Neural cell (in vitro differentiated cells): ENCODE results near the gene ATP5PD. TPM values are rescaled to one million over a fixed set of nuclear protein-coding genes. Genes with fewer than 3 reads are reported as not detected.

Experiments used
- H2AFZ ChIP-seq: fragments of 200-600, 300-800 bp; sonication (generic), shearing (Covaris generic); 2 replicates; pipeline ENCODE4 v1.6.0; 2014; ENCODE audit warnings: low read depth, mild to moderate bottlenecking, antibody characterized with exemption, low read length, moderate library complexity
- H3F3A ChIP-seq: fragments of 200-600 bp; shearing (Covaris generic); 2 replicates; pipeline ENCODE4 v1.6.1; 2016; ENCODE audit warnings: mild to moderate bottlenecking, moderate library complexity, mixed read lengths, antibody characterized with exemption, low read length; ENCODE audit not compliant: insufficient read depth, poor library complexity, severe bottlenecking
- H3K27ac ChIP-seq: fragments of 200-600, 300-800 bp; sonication (generic), shearing (Covaris generic); 2 replicates; pipeline ENCODE4 v1.5.1; 2014; ENCODE audit warnings: mild to moderate bottlenecking, low read length, moderate library complexity
- H3K27me3 ChIP-seq: fragments of 300-800, 200-600 bp; sonication (generic), shearing (Covaris generic); 2 replicates; pipeline ENCODE4 v1.6.0; 2014; ENCODE audit warnings: mild to moderate bottlenecking, low read depth, low read length, moderate library complexity; ENCODE audit not compliant: insufficient read depth
- H3K36me3 ChIP-seq: fragments of 300-800, 200-600 bp; sonication (generic), shearing (Covaris generic); 2 replicates; pipeline ENCODE4 v1.5.1; 2014; ENCODE audit warnings: mild to moderate bottlenecking, antibody characterized with exemption, low read length, moderate library complexity; ENCODE audit not compliant: insufficient read depth
- H3K4me2 ChIP-seq: fragments of 300-800, 200-600 bp; sonication (generic), shearing (Covaris generic); 2 replicates; pipeline ENCODE4 v1.6.0; 2014; ENCODE audit warnings: mild to moderate bottlenecking, low read length
- H3K4me3 ChIP-seq: fragments of 300-800, 200-600 bp; sonication (generic), shearing (Covaris generic); 2 replicates; pipeline ENCODE4 v1.5.1; 2014; ENCODE audit warnings: mild to moderate bottlenecking, low read length, moderate library complexity
- H3K79me2 ChIP-seq: fragments of 200-600 bp; shearing (Covaris generic); replicated peaks from 2 replicates; pipeline ENCODE4 v1.6.0; 2014; ENCODE audit warnings: mild to moderate bottlenecking, low read length, moderate library complexity; ENCODE audit not compliant: insufficient read depth
- H3K9ac ChIP-seq: fragments of 300-800, 200-600 bp; sonication (generic), shearing (Covaris generic); 2 replicates; pipeline ENCODE4 v1.6.1; 2016; ENCODE audit warnings: mild to moderate bottlenecking, low read length, mixed read lengths
- H3K9me2 ChIP-seq: fragments of 200-600 bp; shearing (Covaris generic); 2 replicates; pipeline ENCODE4 v1.6.1; 2016; ENCODE audit warnings: mild to moderate bottlenecking, low read length, mixed read lengths; ENCODE audit not compliant: insufficient read depth
- H3K9me3 ChIP-seq: fragments of 200-600, 300-800 bp; sonication (generic), shearing (Covaris generic); 2 replicates; pipeline ENCODE4 v1.6.1; 2016; ENCODE audit warnings: mild to moderate bottlenecking, mixed run types, low read length, moderate library complexity, mixed read lengths
- H4K20me1 ChIP-seq: fragments of 200-600 bp; shearing (Covaris generic); 2 replicates; pipeline ENCODE4 v1.6.1; 2016; ENCODE audit warnings: mild to moderate bottlenecking, mixed run types; ENCODE audit not compliant: insufficient read depth
- CTCF ChIP-seq: fragments of 450-650 bp; IDR thresholded peaks from 2 replicates; pipeline ENCODE4 v1.5.1; 2014; ENCODE audit warnings: antibody characterized with exemption, mild to moderate bottlenecking, moderate library complexity; ENCODE audit not compliant: poor library complexity, severe bottlenecking
- EP300 ChIP-seq: fragments of 450-650 bp; conservative IDR thresholded peaks from 2 replicates; pipeline ENCODE4 v1.6.1; 2014; ENCODE audit warnings: antibody characterized with exemption, mild to moderate bottlenecking, moderate library complexity; ENCODE audit not compliant: poor library complexity, severe bottlenecking
- EZH2 ChIP-seq: fragments of 200-600, 300-800 bp; shearing (Covaris generic), sonication (generic); IDR thresholded peaks from 2 replicates; pipeline ENCODE4 v1.6.1; 2014; ENCODE audit warnings: antibody characterized with exemption, low read length, borderline replicate concordance, mild to moderate bottlenecking; ENCODE audit not compliant: insufficient read depth, poor library complexity, severe bottlenecking
- MXI1 ChIP-seq: fragments of 450-650 bp; conservative IDR thresholded peaks from 2 replicates; pipeline ENCODE4 v1.6.1; 2014; ENCODE audit warnings: antibody characterized with exemption, mild to moderate bottlenecking; ENCODE audit not compliant: poor library complexity, severe bottlenecking
- POLR2AphosphoS5 ChIP-seq: IDR thresholded peaks from 2 replicates; pipeline ENCODE4 v1.6.1; 2012
- RAD21 ChIP-seq: fragments of 450-650 bp; conservative IDR thresholded peaks from 2 replicates; pipeline ENCODE4 v1.6.1; 2014; ENCODE audit warnings: antibody characterized with exemption, mild to moderate bottlenecking, moderate library complexity
- REST ChIP-seq: IDR thresholded peaks from 2 replicates; pipeline ENCODE4 v1.6.1; 2012; ENCODE audit warnings: borderline replicate concordance
- SMC3 ChIP-seq: fragments of 450-650 bp; conservative IDR thresholded peaks from 2 replicates; pipeline ENCODE4 v1.6.1; 2014; ENCODE audit warnings: antibody characterized with exemption, mild to moderate bottlenecking, moderate library complexity; ENCODE audit not compliant: poor library complexity
- TAF1 ChIP-seq: IDR thresholded peaks from 2 replicates; pipeline ENCODE4 v1.6.1; 2012; ENCODE audit warnings: low read depth
- polyA plus RNA-seq: library from polyadenylated mRNA; depleted of rRNA; stranded (reverse); fragments of >200 nt; gene quantifications from 2 replicates; pipeline ENCODE4 v1.2.3, GENCODE V29; 2014

The ATP5PD gene
- polyA plus RNA-seq, 1 donor from 2014 or later, result 517 TPM

GRCh38 chr17:75004371-75004770 lies 42.4 kb downstream of the ATP5PD start:
- Histone ChIP-seq H2AFZ (no peak overlapping the region), H3K4me3 (no peak overlapping the region), H3K36me3 (no peaks in the 10 kb centered on the region), H3K9me3 (no peaks in the 10 kb centered on the region), H3K9me2 (no peaks in the 10 kb centered on the region), H3K27me3 (no peaks in the 10 kb centered on the region), H3K79me2 (no peaks in the 10 kb centered on the region), H3K27ac (no peak overlapping the region), H4K20me1 (no peaks in the 10 kb centered on the region), H3K9ac (no peak overlapping the region), H3F3A (no peaks in the 10 kb centered on the region), H3K4me2 (no peak overlapping the region)
- TF ChIP-seq CTCF (no peak), RAD21 (no peak), MXI1 (no peak), POLR2AphosphoS5 (no peak), REST (no peak), TAF1 (no peak), SMC3 (no peak), EP300 (no peak), EZH2 (no peak)

GRCh38 chr17:75003957-75004355 lies 42.8 kb downstream of the ATP5PD start:
- Histone ChIP-seq H3K27me3 (no peaks in the 10 kb centered on the region), H3K36me3 (no peaks in the 10 kb centered on the region), H3K9ac (no peak overlapping the region), H3K4me3 (no peak overlapping the region), H3K9me2 (no peaks in the 10 kb centered on the region), H3K27ac (no peak overlapping the region), H4K20me1 (no peaks in the 10 kb centered on the region), H3K79me2 (no peaks in the 10 kb centered on the region), H2AFZ (no peak overlapping the region), H3K4me2 (no peak overlapping the region), H3K9me3 (no peaks in the 10 kb centered on the region), H3F3A (no peaks in the 10 kb centered on the region)
- TF ChIP-seq POLR2AphosphoS5 (no peak), EZH2 (no peak), SMC3 (no peak), REST (no peak), EP300 (no peak), CTCF (no peak), TAF1 (no peak), RAD21 (no peak), MXI1 (no peak)
